Erythroblast (primary cell): ENCODE results near the gene SLC5A8.

Experiments
- GATA1 ChIP-seq: IDR thresholded peaks from 2 replicates; pipeline ENCODE4 v1.6.1; 2011; ENCODE audit warnings: low read depth, mild to moderate bottlenecking, control low read depth, low read length, moderate library complexity
- POLR2A ChIP-seq: IDR thresholded peaks from 2 replicates; pipeline ENCODE4 v1.6.1; 2011; ENCODE audit warnings: mild to moderate bottlenecking, low read length

DNA sequence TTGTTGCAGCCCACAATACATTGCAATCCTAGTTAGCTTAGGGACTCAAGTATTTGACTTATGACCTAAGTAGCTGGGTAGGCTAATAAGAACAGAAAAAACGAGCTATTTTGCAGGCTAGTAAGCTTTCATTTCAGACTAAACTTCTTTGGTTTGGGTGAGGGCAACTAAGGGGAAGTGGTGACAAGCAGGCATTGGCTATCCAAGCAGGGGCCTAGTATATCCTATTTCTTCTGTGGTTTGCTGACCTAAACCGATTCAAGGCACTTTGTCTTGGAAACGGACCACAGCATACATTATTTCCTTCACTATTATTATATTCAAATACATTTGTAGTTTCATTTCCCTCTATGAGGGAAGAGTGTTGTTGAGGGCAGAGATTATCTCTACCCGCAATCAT, 21.6 kb upstream of the SLC5A8 start:
- TF ChIP-seq POLR2A, result no peak
- TF ChIP-seq GATA1, result no peak
